IPS-18c (cell line): ENCODE data around the gene CALHM1.

Source experiments
- H3K4me3 ChIP-seq: 2 replicates; pipeline ENCODE4 v1.7.0; 2013; ENCODE audit warnings: low read depth, mild to moderate bottlenecking, low read length, moderate library complexity; ENCODE audit not compliant: insufficient read depth
- H3K9me3 ChIP-seq: one replicate; pipeline ENCODE4 v1.6.1; 2013; ENCODE audit warnings: mild to moderate bottlenecking, low read length, moderate library complexity; ENCODE audit not compliant: control insufficient read depth, insufficient read depth

The CALHM1 gene

DNA sequence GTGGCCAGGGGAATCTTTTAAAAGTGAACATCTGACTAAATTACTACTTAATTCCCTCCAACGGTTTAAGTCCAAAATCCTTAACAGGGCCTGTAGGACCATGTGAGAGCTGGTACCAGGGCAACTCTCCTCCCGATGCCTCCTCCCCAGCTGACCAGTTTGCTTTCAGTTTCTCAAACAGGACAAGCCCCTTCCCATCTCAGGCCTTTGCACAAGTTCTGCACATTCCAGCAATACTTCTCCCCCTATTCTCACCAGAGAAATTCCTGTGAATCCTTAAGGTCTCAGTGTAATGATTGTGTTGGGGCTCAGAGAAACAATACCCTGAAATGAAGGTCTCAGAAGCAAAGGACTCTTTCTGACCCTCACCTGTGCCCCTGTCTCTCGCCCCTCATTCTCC is 8.0 kb upstream of the CALHM1 start:
- Histone ChIP-seq H3K4me3 (no peak overlapping the region), H3K9me3 (no peaks in the 10 kb centered on the region)

- H3K4me3 ChIP-seq: no peak overlapping the region
- no peaks in the 10 kb centered on the region for H3K9me3 ChIP-seq
These were observed 6.9 kb upstream of the CALHM1 start for GRCh38 chr10:103465411-103466179.

DNA sequence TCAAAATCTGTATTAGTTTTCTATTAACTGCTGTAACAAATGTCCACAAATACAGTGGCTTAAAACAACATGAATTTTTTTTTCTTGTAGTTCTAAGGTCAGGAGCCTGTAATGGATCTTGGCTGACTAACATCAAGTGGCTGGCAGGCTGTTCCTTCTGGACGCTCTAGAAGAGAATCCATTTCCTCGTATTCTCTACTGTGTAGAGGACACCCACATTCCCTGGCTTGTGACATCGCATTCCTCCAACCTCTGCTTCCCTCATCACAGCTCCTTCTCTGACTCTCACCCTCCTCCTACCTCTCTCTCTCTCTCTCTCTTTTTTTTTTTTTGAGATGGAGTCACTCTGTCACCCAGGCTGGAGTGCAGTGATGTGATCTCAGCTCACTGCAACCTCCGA is 4.8 kb upstream of the CALHM1 start:
- no peaks in the 10 kb centered on the region for H3K9me3 ChIP-seq
- H3K4me3 ChIP-seq: no peak overlapping the region

- Histone ChIP-seq H3K4me3 (no peak overlapping the region), H3K9me3 (no peaks in the 10 kb centered on the region)
These were observed 915 bp upstream of the CALHM1 start for GRCh38 chr10:103459615-103460014.

DNA sequence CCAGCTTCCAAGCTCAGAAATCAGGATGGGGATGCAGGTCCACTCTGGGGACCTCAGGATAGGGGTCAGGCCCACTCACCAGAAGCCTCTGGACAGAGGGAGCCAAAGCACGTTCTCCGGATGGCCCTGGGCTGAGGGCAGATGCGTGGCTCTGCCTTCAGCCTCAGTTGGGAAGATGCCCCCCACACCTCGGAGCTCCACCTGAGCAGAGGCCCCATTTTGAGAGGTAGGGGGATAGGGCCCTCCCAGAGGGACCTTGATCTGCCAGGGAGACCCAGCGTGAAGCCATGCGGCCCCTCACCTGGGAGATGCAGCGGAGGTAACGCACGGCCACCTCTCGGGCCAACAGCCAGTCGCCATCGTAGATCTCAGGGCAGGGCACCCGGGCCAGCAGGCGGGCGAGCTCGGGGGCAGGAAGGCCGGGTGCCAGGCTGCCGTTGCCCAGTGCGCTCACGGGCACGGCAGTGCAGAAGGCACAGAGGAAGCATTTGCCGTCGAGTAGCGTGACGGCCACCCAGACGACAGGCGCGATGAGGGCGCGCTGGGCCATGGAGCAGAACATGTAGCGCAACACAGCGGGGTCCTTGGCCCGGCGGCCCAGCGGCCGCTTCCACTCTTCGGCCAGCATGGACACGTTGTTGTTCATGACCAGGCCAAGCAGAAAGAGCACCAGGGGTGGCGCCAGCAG is 660 bp downstream of the CALHM1 start:
- H3K4me3 ChIP-seq: no peak overlapping the region
- no peaks in the 10 kb centered on the region for H3K9me3 ChIP-seq

DNA sequence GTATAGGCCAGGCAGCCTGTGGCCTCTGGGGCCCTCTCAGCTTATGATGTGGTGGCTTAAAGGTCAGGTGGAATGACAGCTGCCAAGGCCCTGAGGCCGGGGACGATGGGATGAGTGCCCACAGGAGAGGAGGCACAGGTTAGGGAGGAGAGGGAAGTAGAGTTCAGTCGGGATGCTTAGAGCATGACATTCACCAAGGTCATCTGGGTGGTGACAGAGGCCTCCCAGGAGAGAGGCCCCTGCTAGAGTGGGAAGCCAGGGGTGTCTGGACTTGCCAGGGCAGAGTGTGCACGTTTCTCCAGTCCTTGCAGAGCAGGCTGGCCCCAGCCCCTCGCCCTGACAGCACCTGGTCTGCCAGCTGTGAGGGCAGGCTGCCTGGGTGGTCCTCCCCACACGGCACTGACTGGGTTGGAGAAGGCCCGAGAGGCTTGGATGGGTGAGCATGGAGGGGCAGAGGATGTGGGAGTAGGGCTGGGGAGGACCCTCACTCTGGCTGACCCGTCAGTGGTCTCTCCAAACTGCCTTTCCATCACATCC is 1.5 kb downstream of the CALHM1 start:
- Histone ChIP-seq H3K4me3 (no peak overlapping the region), H3K9me3 (no peaks in the 10 kb centered on the region)

DNA sequence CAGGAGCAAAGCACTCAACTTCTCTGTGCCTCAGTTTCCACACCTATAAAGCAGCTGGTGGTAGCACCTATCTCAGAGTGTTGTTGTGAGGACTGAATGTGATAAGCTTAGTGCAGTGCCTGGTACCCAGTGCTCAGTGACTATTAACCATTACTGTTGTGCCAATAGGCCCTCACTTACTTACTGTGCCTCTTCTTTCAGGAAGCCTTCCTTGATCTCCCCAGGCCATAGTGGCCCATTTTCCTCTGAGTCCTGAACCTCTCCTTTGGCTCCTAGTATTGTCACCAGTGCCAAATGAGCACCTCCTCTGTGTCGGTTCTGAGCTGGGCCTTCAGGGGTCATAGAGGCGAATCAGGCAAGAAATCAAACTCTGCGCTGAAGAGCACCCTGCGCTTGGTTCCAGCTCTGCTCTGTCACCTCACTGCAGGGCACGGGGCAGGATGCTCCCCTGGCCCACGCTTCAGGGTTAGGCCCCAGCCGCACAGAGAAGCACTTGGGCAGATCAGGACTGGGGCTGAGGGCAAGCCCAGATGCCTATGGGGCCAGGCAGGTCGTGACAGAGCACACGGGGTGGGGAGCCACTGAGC is 2.5 kb downstream of the CALHM1 start:
- no peaks in the 10 kb centered on the region for H3K9me3 ChIP-seq
- no peak overlapping the region for H3K4me3 ChIP-seq

DNA sequence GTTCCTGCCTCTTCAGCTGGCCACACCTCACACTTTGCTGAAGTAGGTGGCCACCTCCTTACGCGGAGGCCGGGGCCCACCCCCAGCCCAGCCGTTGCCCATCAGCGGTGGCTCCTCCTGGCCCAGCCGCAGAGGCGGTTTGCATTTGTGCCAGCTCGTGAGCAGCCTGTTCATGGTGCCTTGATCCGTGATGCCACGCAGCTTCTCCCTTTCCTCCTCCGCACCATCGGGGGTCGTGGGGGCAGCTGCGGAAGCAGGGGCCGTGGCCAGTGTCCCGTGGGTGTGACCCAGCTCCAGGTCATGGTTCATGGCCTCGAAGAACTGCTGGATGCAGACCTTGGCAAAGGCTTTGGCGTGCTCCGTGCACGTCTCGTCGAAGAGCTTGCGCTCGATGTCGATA is 3.5 kb downstream of the CALHM1 start:
- H3K9me3 ChIP-seq: no peaks in the 10 kb centered on the region
- no peak overlapping the region for H3K4me3 ChIP-seq

- H3K9me3 ChIP-seq: no peaks in the 10 kb centered on the region
- H3K4me3 ChIP-seq: no peak overlapping the region
These were observed 4.7 kb downstream of the CALHM1 start for GRCh38 chr10:103454026-103454425.

DNA sequence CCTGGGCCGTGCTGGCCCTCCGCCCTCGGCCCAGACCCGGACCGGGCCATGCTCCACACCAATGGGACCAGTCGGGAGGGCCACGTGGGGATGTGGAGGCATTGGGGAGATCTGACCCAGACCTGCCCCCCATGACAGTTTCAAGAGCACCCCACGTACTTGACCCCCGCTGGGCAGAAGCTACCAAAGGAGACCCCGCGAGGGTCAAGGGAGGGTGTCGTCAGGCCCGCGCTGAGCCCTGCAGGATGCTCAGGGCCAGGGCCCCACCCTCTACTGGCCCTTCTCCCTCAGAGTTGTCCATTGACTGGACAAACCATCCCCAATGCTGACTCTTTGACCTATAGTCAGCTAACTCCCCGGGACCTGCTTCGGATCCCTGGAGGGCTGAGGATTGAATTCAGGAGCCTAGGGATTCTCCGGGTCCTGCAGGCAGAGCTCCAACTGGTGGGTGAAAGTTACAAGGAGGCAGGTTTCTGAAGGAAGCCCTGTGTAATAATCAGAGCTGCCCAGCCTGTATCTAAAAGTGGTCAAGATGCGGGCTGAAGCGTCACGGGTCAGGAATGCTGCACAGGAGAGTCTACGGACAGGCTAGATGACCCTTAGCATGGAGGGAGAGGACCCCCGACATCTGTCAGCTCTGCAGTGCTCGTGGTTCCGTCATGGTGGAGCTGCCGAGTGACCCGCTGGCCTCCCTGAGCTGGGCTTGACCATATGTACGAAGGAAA is 6.0 kb downstream of the CALHM1 start:
- H3K9me3 ChIP-seq: no peaks in the 10 kb centered on the region
- no peak overlapping the region; the same call in 1 of the 2 replicates for H3K4me3 ChIP-seq

- H3K9me3 ChIP-seq: no peaks in the 10 kb centered on the region
- H3K4me3 ChIP-seq: no peak within 1 kb of the TSS; the same call in 1 of the 2 replicates
These were observed 6.7 kb downstream of the CALHM1 start, which contains the start of gene CALHM2 for GRCh38 chr10:103451831-103452505. Gene CALHM2 (minus strand): TSS chr10:103452370. CDS start chr10:103449941, 2,429 bp downstream.

DNA sequence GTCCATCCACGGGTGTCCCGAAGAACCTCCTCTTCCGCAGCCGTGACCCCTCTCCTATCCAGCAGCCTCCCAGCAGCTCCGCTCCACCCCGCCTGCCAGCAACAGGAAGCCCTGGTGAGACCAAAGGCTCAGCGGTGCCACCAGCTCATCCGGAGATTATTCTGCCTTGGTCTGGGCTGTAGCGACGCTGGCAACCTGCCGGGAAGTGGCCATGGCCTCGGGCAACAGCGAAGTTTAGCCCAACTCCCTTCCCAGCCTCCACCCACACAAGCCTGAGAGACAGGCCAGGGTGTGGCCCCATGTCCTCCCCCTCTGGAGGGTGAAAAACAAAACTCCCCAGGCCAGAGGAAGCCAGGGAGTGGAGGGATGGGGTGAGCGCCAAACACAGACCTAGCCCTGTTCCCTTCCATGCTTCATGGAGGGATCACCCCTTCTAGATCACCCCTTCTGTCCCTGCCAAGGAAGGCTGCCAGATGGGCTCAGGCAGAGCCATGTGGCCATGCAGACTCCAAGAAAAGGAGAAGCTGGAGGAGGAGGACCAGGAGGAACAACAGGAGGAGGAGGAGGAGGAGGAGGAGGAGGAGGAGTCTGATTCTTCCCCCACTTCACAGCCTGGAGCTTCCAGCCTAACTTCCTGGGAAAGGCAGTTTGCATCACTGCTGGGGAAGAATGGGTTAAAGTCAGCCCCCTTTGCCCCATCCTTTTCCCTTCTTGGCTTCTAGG is 7.4 kb downstream of the CALHM1 start:
- H3K9me3 ChIP-seq: no peaks in the 10 kb centered on the region
- no peak overlapping the region for H3K4me3 ChIP-seq

GRCh38 chr10:103450201-103450695 is 8.5 kb downstream of the CALHM1 start:
- Histone ChIP-seq H3K4me3 (no peak overlapping the region), H3K9me3 (no peaks in the 10 kb centered on the region)

- H3K4me3 ChIP-seq: no peak overlapping the region
- H3K9me3 ChIP-seq: no peaks in the 10 kb centered on the region
These were observed 9.2 kb downstream of the CALHM1 start for GRCh38 chr10:103449208-103450144.

DNA sequence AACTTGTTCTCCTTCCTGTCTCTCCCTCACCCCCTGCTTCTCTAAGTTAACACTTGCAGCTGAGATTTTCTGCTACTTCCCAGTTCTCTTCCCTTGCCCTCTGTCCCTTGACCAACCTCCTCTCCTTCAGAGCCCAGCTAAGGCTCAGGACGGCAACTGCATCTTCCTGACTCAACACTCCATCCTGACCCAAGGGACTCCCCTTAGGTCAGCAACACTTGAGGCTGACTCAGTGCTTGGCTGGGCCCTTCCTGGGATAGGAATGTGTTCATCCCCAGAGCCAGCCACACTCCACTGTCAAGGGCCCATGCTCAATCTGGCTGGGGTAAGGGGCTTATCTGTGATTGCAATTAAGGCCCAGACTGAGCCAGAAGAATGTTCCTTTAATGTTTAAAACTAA is 10.0 kb downstream of the CALHM1 start:
- Histone ChIP-seq H3K4me3 (no peak overlapping the region), H3K9me3 (no peaks in the 10 kb centered on the region)
